AG04449 (cell line): ENCODE measurements around the gene PRL.

Source experiments
- CTCF ChIA-PET: fragments of 350-600 bp; formaldehyde crosslinking; extraction: SDS; loops from one replicate; lab custom pipeline; 2021; ENCODE audit warnings: antibody characterized with exemption; lab: Yijun Ruan, JAX
- POLR2A ChIA-PET: fragments of 400-600, 350-600 bp; formaldehyde crosslinking; extraction: SDS; loops from one replicate; lab custom pipeline; 2020; ENCODE audit warnings: antibody characterized with exemption, inconsistent platforms; lab: Yijun Ruan, JAX
- DNase-seq: peaks from one replicate; pipeline ENCODE4 v3.0.0-alpha.2; 2010; ENCODE audit warnings: low read depth, low spot score
- H3K4me3 ChIP-seq: 2 replicates; pipeline ENCODE4 v1.5.1; 2011; ENCODE audit warnings: low read depth, mild to moderate bottlenecking, control low read depth, low read length
- TF ChIP-seq, protein P1 (sequence below): IDR thresholded peaks from one replicate; pipeline ENCODE4 v1.5.1; 2011; ENCODE audit warnings: mild to moderate bottlenecking, moderate library complexity, low read length, control low read depth, inconsistent platforms; ENCODE audit not compliant: insufficient read depth; ENCODE audit errors: missing control alignments

The PRL gene

GRCh38 chr6:22328474-22328873 lies 31.6 kb upstream of the PRL start:
- CTCF ChIA-PET: no interaction called here
- POLR2A ChIA-PET: no interaction called here
- TF ChIP-seq, protein P1, sequence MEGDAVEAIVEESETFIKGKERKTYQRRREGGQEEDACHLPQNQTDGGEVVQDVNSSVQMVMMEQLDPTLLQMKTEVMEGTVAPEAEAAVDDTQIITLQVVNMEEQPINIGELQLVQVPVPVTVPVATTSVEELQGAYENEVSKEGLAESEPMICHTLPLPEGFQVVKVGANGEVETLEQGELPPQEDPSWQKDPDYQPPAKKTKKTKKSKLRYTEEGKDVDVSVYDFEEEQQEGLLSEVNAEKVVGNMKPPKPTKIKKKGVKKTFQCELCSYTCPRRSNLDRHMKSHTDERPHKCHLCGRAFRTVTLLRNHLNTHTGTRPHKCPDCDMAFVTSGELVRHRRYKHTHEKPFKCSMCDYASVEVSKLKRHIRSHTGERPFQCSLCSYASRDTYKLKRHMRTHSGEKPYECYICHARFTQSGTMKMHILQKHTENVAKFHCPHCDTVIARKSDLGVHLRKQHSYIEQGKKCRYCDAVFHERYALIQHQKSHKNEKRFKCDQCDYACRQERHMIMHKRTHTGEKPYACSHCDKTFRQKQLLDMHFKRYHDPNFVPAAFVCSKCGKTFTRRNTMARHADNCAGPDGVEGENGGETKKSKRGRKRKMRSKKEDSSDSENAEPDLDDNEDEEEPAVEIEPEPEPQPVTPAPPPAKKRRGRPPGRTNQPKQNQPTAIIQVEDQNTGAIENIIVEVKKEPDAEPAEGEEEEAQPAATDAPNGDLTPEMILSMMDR: no peak

DNA sequence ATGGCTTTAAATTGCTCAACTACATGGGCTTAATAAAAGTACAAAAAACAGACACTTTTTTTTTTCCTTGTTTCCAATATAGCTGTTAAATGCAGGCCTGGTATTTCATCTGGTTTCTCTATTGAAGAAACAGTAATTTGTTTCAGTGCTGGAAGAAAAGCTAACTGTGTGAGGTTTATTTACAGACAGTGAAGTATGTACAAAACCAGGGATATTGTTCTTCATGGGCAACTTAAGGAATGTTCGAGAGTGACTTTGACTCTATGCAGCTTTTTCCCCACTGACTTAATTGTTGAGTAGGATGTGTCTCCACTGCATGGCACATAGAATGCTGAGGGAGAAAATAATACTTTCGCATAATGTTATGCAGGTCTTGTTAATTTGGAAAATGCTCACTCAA lies 31.0 kb upstream of the PRL start:
- TF ChIP-seq, protein P1: no peak
- POLR2A ChIA-PET: no interaction called here
- CTCF ChIA-PET: no interaction called here

More at GRCh38 chr6:22328474-22328873, 31.6 kb upstream of the PRL start:
- H3K4me3 ChIP-seq: no peak overlapping the region
- DNase-seq: no peak

GRCh38 chr6:22326500-22326899 lies 29.7 kb upstream of the PRL start:
- no peak for DNase-seq
- TF ChIP-seq, protein P1: no peak
- ChIA-PET CTCF (no interaction called here), POLR2A (no interaction called here)
- no peak overlapping the region for H3K4me3 ChIP-seq

More for the DNA sequence above, 31.0 kb upstream of the PRL start:
- no peak overlapping the region for H3K4me3 ChIP-seq
- DNase-seq: no peak

- no peak overlapping the region for H3K4me3 ChIP-seq
- CTCF ChIA-PET: no interaction called here
- TF ChIP-seq, protein P1: no peak
- POLR2A ChIA-PET: no interaction called here
- no peak for DNase-seq
Observed at GRCh38 chr6:22325481-22325880, 28.6 kb upstream of the PRL start.

DNA sequence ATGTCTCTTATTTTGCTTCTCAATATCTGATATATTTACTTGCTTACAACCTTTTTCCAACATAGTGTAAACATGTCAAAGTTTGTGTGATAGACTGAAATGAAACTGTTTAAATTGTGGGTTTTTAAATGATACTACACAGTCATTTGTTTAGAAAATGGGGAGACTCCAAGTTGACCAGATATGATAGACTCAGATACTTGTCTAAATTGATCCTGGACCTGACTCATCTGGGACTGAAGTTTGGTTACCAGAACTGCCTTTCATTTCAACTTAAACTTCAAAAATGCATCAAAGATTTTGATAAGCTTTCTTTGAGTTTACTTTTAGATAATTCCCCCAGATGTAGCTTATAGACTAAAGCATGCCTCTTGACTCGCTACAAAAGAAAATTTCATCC lies 27.0 kb upstream of the PRL start:
- TF ChIP-seq, protein P1: no peak
- no peak for DNase-seq
- H3K4me3 ChIP-seq: no peak overlapping the region
- CTCF ChIA-PET: no interaction called here
- POLR2A ChIA-PET: no interaction called here

GRCh38 chr6:22322103-22323030 lies 25.5 kb upstream of the PRL start:
- no peak overlapping the region for H3K4me3 ChIP-seq
- TF ChIP-seq, protein P1: no peak
- no peak for DNase-seq
- POLR2A ChIA-PET: no interaction called here
- CTCF ChIA-PET: no interaction called here
